ENCODE results near the gene TRPM5. TPM values are rescaled to one million over a fixed set of nuclear protein-coding genes. Genes with fewer than 3 reads are reported as not detected.

The TRPM5 gene
- total RNA-seq, 4 donors from 2014 or later, result not detected

DNA sequence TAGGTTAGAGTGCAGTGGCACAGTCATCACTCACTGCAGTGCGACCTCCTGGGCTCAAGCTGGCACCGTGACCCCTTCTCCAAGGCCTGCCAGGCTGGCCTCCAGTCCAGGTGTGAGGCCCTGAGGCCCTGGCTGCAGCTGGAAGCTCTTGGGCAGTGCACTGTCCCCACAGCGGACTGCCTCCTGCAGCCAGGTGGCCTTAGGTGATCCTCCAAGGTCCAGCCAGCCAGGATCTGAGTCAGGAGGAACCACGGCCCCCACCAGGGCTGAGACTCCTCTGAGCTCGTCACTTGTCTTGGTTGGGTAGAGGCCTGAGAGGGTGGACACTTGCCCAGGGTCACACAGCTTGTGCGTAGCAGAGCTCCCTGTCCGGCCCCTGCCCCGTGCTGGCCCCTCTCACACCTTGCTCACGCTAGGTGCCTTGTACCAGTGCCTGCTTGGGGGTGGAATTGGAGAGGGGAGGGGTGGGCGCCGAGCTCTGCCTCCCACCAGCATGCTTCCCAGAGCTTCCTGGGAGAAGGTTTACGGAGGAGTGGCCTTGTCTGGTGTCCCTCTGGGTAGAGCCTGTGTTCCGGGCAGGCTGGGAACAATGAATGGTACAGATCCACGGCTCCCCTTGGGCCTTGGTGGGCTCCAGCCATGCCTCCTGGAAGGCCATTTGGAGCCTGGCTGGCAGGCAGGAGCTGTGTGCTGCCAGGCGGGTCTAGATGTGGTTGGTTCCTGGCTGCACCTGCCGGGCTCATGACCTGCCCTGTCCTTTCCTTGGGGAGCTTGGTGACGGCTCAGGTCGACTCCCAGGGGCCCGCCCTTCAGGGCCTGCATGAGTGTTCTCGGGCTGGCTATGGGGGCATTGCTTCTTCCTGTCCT lies 21.1 kb upstream of the TRPM5 start:
- Histone ChIP-seq H3K27ac (no peak overlapping the region), H3K4me3 (no peak overlapping the region), H3K27me3 (no peaks in the 10 kb centered on the region), H3K9me3 (no peaks in the 10 kb centered on the region), H3K4me1 (peaks cover 0 to 6% (median 0%) of the 10 kb centered on the region in 4 donors), H3K36me3 (no peaks in the 10 kb centered on the region)
- TF ChIP-seq POLR2A (IDR thresholded peaks at IDR 0.05) (no peak), EP300 (IDR thresholded peaks at IDR 0.05) (no peak)
- TF ChIP-seq, protein P1, sequence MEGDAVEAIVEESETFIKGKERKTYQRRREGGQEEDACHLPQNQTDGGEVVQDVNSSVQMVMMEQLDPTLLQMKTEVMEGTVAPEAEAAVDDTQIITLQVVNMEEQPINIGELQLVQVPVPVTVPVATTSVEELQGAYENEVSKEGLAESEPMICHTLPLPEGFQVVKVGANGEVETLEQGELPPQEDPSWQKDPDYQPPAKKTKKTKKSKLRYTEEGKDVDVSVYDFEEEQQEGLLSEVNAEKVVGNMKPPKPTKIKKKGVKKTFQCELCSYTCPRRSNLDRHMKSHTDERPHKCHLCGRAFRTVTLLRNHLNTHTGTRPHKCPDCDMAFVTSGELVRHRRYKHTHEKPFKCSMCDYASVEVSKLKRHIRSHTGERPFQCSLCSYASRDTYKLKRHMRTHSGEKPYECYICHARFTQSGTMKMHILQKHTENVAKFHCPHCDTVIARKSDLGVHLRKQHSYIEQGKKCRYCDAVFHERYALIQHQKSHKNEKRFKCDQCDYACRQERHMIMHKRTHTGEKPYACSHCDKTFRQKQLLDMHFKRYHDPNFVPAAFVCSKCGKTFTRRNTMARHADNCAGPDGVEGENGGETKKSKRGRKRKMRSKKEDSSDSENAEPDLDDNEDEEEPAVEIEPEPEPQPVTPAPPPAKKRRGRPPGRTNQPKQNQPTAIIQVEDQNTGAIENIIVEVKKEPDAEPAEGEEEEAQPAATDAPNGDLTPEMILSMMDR (IDR thresholded peaks at IDR 0.05), result no peak
- DNase-seq (ENCODE audit: low spot score in 2 of 2), result no peak
- WGBS, 2 donors, result 84 to 93% methylated on average over 9 to 12 of the region's 20 CpGs

DNA sequence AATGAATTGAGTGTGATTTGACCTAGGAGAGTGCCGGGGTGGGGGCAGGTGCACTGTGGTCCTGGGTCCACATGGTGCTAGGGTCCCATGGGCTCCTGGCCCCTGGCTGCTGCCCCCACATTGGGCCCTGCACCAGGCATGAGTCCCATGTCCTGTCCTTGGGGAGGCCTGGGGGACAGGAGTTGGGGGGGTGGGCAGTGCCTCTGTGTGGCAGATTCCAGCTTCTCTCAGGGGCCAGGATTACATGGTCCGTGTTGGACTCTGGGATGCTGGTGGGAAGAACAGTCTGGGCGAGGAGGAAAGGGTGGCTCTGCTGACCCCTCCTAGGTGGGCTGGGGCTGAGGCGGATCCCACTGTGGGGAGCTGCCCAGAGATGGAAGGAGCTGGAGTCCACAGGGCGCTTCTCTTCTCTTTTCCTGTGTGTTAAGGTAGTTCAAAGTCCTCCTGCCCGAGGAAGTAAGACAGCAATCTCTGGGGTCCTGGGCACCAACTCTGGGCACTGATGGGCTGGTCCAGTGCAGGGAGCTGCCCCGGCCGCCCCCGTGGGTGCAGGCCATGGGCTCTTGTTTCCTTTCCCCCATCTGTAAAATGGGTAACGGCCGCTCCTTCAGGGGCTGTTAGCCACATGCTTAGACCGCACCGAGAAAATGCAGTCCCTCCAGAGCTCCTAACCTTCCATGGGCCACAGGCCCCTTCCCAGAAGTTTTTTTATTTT lies 20.3 kb upstream of the TRPM5 start:
- no peaks in the 10 kb centered on the region for H3K9me3 ChIP-seq
- TF ChIP-seq EP300 (IDR thresholded peaks at IDR 0.05) (no peak), POLR2A (IDR thresholded peaks at IDR 0.05) (no peak)
- TF ChIP-seq, protein P1 (IDR thresholded peaks at IDR 0.05), result no peak
- WGBS, 2 donors, result 80 to 85% methylated on average over 13 of the region's 13 CpGs
- no peaks in the 10 kb centered on the region for H3K27me3 ChIP-seq
- peaks cover 0 to 6% (median 0%) of the 10 kb centered on the region in 4 donors for H3K4me1 ChIP-seq
- no peaks in the 10 kb centered on the region for H3K36me3 ChIP-seq
- H3K27ac ChIP-seq, result no peak overlapping the region
- no peak overlapping the region for H3K4me3 ChIP-seq
- no peak for DNase-seq (ENCODE audit: low spot score in 2 of 2)

DNA sequence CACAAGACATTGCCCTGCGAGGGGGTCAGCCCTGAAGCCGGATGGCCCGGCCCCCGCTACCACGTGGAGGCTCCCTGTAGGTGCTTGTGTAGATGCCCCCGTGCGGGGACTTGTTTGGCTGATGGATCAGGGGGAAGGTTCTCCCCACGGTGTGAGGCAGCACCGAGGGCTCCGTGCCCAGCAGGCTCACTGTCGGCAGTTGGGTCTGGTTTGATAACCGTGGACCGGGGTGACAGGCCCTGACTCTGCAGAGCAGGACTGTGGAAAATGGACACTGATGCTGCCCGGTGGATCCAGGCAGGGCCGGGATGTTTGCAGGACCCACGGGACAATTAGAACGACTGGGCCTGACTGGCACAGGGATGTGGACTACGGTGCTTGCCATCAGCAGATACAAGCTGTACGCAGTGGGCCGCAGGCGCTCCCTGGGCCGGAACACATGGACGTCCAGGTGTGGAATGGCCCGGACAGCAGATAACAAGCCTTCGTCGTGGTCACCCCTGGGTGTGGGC lies 19.5 kb upstream of the TRPM5 start:
- Histone ChIP-seq H3K9me3 (no peaks in the 10 kb centered on the region), H3K27me3 (no peaks in the 10 kb centered on the region), H3K27ac (no peak overlapping the region), H3K4me1 (peaks cover 0 to 6% (median 0%) of the 10 kb centered on the region in 4 donors), H3K4me3 (no peak overlapping the region), H3K36me3 (no peaks in the 10 kb centered on the region)
- DNase-seq (ENCODE audit: low spot score in 2 of 2), result no peak
- TF ChIP-seq POLR2A (IDR thresholded peaks at IDR 0.05) (no peak), EP300 (IDR thresholded peaks at IDR 0.05) (no peak)
- TF ChIP-seq, protein P1 (IDR thresholded peaks at IDR 0.05), result no peak
- WGBS, 2 donors, result 85 to 87% methylated on average over 16 to 20 of the region's 26 CpGs

- Histone ChIP-seq H3K4me3 (no peak overlapping the region), H3K4me1 (peaks cover 0 to 6% (median 0%) of the 10 kb centered on the region in 4 donors), H3K36me3 (no peaks in the 10 kb centered on the region), H3K27me3 (no peaks in the 10 kb centered on the region), H3K27ac (peak overlapping the region in 1 of 4 donors; percentile 34), H3K9me3 (no peaks in the 10 kb centered on the region)
- 80 to 83% methylated on average over 18 to 22 of the region's 24 CpGs for WGBS, 2 donors
- DNase-seq (ENCODE audit: low spot score in 2 of 2), result no peak
- no peak for TF ChIP-seq EP300 (IDR thresholded peaks at IDR 0.05)
- TF ChIP-seq POLR2A (IDR thresholded peaks at IDR 0.05), result no peak
- TF ChIP-seq, protein P1 (IDR thresholded peaks at IDR 0.05), result no peak
Observed at GRCh38 chr11:2462986-2463765, 18.9 kb upstream of the TRPM5 start.
